Osteoblast (primary cell): ENCODE results near the gene ARHGEF16. TPM values are rescaled to one million over a fixed set of nuclear protein-coding genes. Genes with fewer than 3 reads are reported as not detected.

Experiments
- DNase-seq: peaks from one replicate; pipeline ENCODE4 v3.0.0; 2011; ENCODE audit warnings: low spot score, mixed read lengths; ENCODE audit not compliant: insufficient read length; ENCODE audit errors: missing footprints
- H2AFZ ChIP-seq: 2 replicates; pipeline ENCODE4 v1.6.0; 2011; ENCODE audit warnings: mild to moderate bottlenecking, low read length
- H3K27ac ChIP-seq: 2 replicates; pipeline ENCODE4 v1.5.1; 2011; ENCODE audit warnings: mild to moderate bottlenecking, low read depth, low read length, moderate library complexity
- H3K27me3 ChIP-seq: 2 replicates; pipeline ENCODE4 v1.6.0; 2012; ENCODE audit warnings: mild to moderate bottlenecking, control low read depth, inconsistent platforms, low read length, moderate library complexity; ENCODE audit not compliant: insufficient read depth
- H3K36me3 ChIP-seq: 2 replicates; pipeline ENCODE4 v1.5.1; 2011; ENCODE audit warnings: mild to moderate bottlenecking, low read length, control low read depth, moderate library complexity; ENCODE audit not compliant: insufficient read depth
- H3K4me1 ChIP-seq: 2 replicates; pipeline ENCODE4 v1.5.1; 2011; ENCODE audit warnings: mild to moderate bottlenecking, low read length, control low read depth, moderate library complexity; ENCODE audit not compliant: insufficient read depth
- H3K4me2 ChIP-seq: 2 replicates; pipeline ENCODE4 v1.6.0; 2011; ENCODE audit warnings: mild to moderate bottlenecking, low read length; ENCODE audit not compliant: insufficient read depth
- H3K4me3 ChIP-seq: fragments of 200-600 bp; sonication (generic); 3 replicates; pipeline ENCODE4 v1.5.1; 2012; ENCODE audit warnings: mild to moderate bottlenecking, low read length, inconsistent platforms; ENCODE audit not compliant: insufficient read depth
- H3K79me2 ChIP-seq: 2 replicates; pipeline ENCODE4 v1.6.0; 2012; ENCODE audit warnings: mild to moderate bottlenecking, low read length, control low read depth, inconsistent platforms; ENCODE audit not compliant: insufficient read depth
- H3K9me3 ChIP-seq: 2 replicates; pipeline ENCODE4 v1.5.1; 2011; ENCODE audit warnings: low read depth, low read length, control low read depth
- H4K20me1 ChIP-seq: 2 replicates; pipeline ENCODE4 v1.6.0; 2012; ENCODE audit warnings: mild to moderate bottlenecking, low read length, control low read depth; ENCODE audit not compliant: insufficient read depth
- CTCF ChIP-seq: IDR thresholded peaks from 2 replicates; pipeline ENCODE4 v1.5.1; 2011; ENCODE audit warnings: mild to moderate bottlenecking, low read depth, low read length, moderate library complexity; ENCODE audit errors: extremely low read depth
- total RNA-seq: library from RNA; depleted of rRNA; stranded (reverse); fragments of >200 nt; gene quantifications from 2 replicates; pipeline ENCODE4 v1.2.3, GENCODE V29; 2012

ARHGEF16 gene
- total RNA-seq, 1 donor = not detected

GRCh38 chr1:3407021-3407420, 47.4 kb upstream of the ARHGEF16 start:
- Histone ChIP-seq H2AFZ (no peak overlapping the region), H3K9me3 (no peaks in the 10 kb centered on the region), H4K20me1 (no peaks in the 10 kb centered on the region), H3K4me3 (no peak overlapping the region), H3K27ac (no peak overlapping the region), H3K36me3 (no peaks in the 10 kb centered on the region), H3K27me3 (no peaks in the 10 kb centered on the region), H3K4me1 (peaks cover 10% of the 10 kb centered on the region), H3K4me2 (no peak overlapping the region), H3K79me2 (no peaks in the 10 kb centered on the region)
- no peak for TF ChIP-seq CTCF
- DNase-seq = no peak

- Histone ChIP-seq H3K4me3 (no peak overlapping the region), H4K20me1 (no peaks in the 10 kb centered on the region), H3K4me1 (peaks cover 5% of the 10 kb centered on the region), H3K27me3 (no peaks in the 10 kb centered on the region), H3K4me2 (no peak overlapping the region), H3K9me3 (no peaks in the 10 kb centered on the region), H2AFZ (no peak overlapping the region), H3K36me3 (no peaks in the 10 kb centered on the region), H3K79me2 (no peaks in the 10 kb centered on the region), H3K27ac (no peak overlapping the region)
- no peak for TF ChIP-seq CTCF
- no peak for DNase-seq
Measured at GRCh38 chr1:3408751-3409266, 45.7 kb upstream of the ARHGEF16 start.

- H3K79me2 ChIP-seq = no peaks in the 10 kb centered on the region
- no peak overlapping the region for H3K4me3 ChIP-seq
- TF ChIP-seq CTCF = no peak
- H2AFZ ChIP-seq = peak overlapping the region; percentile 57
- peaks cover 5% of the 10 kb centered on the region for H3K4me1 ChIP-seq
- no peaks in the 10 kb centered on the region for H3K36me3 ChIP-seq
- no peak overlapping the region for H3K4me2 ChIP-seq
- no peak overlapping the region for H3K27ac ChIP-seq
- H4K20me1 ChIP-seq = no peaks in the 10 kb centered on the region
- no peaks in the 10 kb centered on the region for H3K9me3 ChIP-seq
- H3K27me3 ChIP-seq = no peaks in the 10 kb centered on the region
- DNase-seq = no peak
Measured at GRCh38 chr1:3409366-3410141, 44.9 kb upstream of the ARHGEF16 start.

- DNase-seq = peak; percentile 100
- Histone ChIP-seq H3K4me1 (peaks cover 5% of the 10 kb centered on the region), H3K27me3 (no peaks in the 10 kb centered on the region), H2AFZ (peak overlapping the region; percentile 57), H3K4me3 (no peak overlapping the region), H3K4me2 (no peak overlapping the region), H3K79me2 (no peaks in the 10 kb centered on the region), H3K36me3 (no peaks in the 10 kb centered on the region), H3K9me3 (no peaks in the 10 kb centered on the region), H4K20me1 (no peaks in the 10 kb centered on the region), H3K27ac (no peak overlapping the region)
- TF ChIP-seq CTCF = peak; percentile 95
Measured at GRCh38 chr1:3410142-3410925, 44.1 kb upstream of the ARHGEF16 start.
